NCI-H1436 treated with DMSO at 0.1 percent for 48 hours (cell line): Measurements from ENCODE around the gene RYR2.
"Not testable (repeated sequence)": the region's sequence is repeated elsewhere in the genome, so short reads cannot be mapped to it uniquely, and the experiment has no call there.

Experiments
- DNase-seq: peaks from one replicate; lab custom pipeline; 2025; lab: John Stamatoyannopoulos, UW

Gene RYR2

DNA sequence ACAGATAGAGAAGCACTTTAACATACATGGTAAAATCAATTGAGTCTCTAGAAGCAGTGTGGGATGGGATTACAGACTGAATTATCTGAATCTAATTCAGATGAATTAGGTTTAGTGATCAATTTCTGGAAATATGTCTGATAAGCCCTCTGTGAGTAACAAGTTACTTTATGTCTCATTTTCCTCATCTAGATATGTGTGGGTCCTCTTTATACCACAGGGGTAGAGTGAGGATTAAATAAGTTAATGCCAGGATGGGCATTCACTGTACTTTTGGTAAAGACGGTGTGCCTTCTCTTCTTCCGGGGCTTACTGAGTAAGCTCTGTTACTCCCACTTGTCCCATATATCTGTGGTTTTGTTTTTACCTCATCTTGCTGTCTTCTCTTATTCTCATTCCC, 225.8 kb downstream of the RYR2 start:
- DNase-seq, result no peak

DNA sequence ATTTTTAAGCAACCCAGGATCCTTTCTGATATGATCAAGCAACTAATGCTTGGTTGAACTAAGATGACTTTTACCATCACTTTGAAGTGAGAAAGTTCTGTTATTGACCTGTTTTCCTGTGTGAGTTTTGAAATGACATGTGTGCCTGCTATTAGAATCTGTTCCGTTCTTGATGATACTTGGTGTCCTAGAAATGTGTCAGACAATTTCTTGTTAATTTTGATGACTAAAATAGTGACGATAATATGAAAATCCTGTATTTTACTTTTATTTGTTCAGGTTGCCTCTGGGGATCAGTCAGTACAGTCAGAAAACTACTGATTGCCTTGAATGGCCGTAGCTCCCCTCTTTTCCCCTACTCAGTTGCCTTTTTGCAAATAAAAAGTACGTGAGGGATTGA, 228.0 kb downstream of the RYR2 start:
- no peak for DNase-seq

DNA sequence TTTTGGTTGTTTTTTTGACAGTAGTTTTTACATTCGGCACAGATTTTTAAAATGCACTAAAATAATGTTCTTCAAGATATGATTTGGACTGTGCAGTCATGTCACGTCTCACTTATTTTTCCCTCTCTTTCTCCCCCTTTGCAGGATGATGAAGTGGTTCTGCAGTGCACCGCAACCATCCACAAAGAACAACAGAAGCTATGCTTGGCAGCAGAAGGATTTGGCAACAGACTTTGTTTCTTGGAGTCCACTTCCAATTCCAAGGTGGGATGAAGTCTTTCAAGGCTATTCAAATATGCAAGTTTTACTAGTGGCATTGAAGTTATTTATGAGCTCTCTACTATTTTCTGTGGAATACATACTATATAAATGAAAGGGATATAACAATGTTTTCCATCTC, 228.4 kb downstream of the RYR2 start:
- DNase-seq, result no peak

DNA sequence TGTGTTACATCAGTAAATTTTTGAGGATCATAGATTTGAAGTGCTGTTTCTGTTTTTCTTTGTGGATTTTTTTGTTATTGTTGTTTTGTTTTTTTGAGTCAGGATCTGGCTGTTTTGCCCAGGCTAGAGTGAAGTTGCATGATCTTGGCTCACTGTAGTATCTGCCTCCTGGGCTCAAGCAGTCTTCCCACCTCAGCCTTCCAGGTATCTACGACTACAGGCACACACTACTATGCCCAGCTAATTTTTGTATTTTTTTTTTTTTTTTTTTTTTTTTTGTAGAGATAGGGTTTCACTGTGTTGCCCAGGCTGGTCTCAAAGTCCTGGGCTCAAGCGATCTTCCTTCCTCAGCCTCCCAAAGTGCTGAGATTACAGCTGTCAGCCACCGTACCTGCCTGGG, 236.0 kb downstream of the RYR2 start:
- not testable (repeated sequence) for DNase-seq

DNA sequence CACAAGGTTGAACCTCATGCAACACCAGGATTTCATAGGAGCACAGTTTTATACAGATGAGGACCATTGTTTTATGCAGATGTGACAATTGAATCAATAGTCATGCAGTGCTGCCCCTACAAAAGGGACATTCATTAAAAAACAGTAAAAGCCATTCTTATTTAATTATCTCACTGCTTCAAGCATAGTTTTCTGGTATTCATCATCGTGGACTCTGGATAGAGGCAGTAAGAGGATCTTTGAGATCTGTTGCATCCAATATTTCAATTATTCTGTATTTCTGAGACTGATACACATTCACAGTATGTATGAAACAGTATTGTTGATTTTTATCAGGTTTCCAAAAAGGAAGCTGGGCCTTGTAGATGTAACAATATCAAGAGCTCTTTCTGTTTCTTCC, 237.6 kb downstream of the RYR2 start:
- DNase-seq, result no peak

DNA sequence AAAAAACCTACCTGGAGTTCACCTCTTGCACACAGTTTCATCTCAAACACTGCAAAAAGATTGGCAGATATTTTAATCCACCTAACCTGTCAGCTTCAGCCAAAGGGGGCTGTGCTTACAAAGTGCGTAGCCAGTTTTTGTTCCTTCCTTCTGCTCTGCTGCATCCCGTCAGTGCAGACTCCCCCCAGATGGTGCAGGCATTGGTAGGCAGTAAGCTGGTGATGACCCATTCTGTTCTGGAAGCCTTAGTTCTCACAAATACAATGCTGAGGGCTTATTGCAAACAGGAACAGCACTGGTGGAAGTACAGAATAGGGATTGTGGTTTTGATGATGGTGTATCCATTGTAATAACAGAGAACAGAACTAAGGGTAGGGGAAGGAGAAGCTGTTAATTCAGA, 239.5 kb downstream of the RYR2 start:
- no peak for DNase-seq

DNA sequence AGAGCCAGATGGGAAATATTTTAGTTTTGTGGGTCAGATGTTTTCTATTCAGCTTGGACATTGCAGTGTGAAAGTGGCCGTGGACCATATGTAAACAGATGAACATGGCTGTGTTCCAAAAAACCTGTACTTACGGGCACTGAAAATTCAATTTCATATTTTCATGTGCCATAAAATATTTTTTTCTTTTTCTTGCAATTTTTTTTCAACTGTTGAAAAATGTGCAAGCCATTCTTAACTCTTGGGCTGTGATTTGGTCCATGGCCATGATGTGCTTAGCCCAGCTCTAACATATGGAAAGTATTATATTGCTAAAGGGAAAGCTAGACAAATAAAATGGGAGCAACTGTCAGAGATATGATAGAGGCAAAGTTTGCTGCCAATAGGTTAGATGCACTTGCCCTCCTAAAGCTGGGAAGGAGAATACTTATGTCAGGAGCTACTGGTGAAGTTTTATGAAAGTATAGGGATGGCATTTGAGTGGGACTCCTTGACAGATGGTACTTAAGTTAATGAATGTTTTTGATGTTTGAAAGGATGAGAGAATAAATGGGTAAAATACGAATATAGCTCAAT, 240.3 kb downstream of the RYR2 start:
- DNase-seq, result no peak

DNA sequence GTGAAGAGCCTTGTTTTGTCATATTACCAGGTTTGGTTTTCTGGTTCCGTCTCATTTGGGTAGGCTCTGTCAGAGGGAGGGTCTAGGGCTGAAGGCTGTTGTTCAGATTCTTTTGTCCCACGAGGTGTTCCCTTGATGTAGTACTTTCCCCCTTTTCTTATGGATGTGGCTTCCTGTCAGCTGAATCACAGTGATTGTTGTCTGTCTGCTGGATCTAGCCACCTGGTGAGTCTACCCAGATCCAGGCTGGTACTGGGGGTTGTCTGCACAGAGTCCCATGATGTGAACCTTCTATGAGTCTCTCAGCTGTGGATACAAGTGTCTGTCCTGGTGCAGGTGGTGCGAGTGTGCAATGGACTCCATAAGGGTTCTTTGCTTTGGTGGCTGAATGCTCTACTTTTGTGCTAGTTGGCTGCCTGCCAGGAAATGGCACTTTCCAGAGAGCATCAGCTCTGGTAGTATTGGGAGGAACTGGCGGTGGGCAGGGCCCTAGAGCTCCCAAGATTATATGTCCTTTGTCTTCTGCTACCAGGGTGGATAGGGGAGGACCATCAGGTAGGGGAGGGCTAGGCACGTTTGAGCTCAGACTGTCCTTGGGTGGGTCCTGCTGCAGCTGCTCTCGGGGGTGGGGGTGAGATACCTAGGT, 246.0 kb downstream of the RYR2 start:
- no peak for DNase-seq

DNA sequence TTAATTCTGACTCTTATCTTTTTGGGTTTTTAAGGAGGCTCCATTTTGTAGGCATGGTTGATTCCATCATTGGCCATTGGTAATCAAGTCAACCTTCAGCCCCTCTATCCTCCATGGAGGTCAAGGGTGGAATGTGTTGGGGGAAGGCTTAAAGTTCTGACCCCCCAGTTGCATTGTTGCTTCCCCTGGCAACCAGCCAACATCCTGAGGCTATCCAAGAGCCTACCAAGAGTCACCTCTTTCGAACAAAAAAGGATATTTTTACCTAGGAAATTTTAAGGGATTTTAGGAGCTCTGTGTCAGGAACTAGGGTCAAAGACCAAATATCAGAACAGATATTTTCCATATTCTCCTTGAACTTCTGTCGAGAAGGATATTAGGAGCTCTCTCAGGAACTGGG, 251.8 kb downstream of the RYR2 start:
- no peak for DNase-seq

DNA sequence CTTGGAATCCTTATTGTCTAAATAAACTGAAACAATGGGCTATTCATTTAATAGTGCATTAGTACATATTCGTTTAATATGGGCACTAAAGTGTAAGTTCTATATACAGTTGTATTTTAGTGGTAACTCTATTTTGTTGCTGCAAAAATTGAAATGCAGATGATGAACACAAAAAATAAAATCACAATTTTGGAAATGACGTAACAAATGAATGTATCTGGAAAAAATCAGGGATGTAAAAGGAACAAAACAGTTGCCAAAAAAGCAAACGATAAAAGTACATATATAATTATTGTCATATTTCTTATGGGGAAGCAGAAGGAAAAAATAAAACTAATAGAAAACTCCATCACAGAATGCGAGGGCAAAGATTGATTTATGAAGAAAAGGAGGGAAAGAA, 254.9 kb downstream of the RYR2 start:
- DNase-seq, result no peak

DNA sequence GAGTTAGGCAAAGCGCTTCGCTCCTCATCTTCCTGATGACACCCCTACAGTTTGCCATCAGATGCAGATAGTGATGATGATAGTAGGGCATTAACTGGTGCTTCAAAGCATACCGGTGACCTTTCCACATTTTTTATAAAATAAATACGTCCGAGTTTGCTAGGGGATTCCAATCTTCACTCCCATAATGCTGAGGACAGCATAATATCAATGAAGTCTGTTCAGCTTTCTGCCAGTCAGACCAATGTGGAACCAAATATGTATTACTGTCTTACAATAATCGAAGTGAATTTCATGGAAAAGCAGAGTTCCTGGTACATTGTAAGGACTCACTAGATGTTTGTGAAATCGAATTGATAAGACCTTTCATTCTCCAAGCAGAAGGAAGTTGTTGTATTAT, 258.7 kb downstream of the RYR2 start:
- DNase-seq, result no peak

DNA sequence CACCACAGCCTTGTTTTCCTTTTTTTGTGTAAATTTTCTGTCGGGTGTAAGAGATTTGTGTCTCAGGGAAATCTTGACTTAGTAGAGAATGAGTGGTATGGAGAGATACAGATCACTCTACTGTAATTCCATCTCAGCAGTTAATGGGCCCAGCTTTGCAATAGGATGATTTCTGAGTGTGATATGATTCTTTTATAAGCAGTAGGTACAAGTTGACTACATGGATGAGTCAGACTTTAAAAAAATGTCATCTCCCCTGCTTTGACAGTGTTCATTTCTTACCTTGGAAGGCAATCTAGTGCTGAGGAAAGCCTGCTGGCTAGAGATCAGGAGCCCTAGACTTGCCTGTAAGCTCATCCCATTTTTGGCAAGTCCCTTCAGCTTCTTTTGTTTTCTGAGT, 261.9 kb downstream of the RYR2 start:
- DNase-seq, result no peak

DNA sequence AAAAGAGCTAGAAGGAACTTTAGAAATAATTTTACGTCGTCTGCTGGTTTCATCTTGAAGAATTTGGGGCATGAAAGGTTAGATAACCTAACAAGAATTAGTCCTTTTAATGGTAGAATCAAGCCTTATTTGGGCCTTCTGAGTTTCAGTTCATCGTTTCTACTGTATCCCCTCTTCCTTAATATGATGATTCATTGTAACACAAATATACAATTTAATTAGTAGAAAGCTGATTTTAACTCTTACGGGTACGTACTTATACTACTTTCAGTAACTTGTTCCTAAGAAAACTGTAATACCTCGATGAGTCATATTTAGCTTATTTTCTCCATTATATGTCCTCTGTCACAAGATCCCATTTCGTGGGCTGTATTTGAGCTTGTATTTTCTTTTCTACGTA, 264.7 kb downstream of the RYR2 start:
- DNase-seq, result no peak

DNA sequence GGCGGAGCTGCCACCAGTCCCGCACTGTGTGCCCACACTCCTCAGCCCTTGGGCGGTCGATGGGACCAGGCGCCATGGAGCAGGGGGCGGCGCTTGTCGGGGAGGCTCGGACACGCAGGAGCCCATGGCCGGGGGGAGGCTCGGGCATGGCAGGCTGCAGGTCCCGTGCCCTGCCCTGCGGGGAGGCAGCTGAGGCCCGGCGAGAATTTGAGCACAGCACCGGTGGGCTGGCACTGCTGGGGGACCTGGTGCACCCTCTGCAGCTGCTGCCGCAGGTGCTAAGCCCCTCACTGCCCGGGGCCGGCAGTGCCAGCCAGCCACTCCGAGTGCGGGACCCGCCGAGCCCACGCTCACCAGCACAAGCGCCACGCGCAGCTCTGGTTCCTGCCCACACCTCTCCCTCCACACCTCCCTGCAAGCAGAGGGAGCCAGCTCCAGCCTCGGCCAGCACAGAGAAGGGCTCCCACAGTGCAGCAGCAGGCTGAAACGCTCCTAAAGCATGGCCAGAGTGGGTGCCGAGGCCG, 267.7 kb downstream of the RYR2 start:
- no peak for DNase-seq

DNA sequence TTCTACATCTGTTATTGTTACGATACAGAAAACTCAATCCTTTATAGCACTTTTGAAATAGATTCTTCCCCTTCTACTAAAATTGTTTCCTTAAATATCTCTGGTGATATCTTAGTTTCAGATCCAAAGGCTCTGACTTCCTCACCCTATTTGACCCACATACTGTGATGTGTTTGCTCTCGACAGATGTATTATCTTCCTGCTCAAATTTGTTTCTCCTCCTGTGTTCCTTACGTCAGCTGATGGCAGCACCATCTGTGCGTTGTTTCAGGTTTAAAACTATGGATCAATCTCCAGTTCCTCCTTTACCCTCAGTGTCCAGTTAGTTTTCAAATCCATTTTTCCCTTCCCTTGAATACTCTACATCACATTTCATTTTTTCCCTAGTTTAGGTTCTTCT, 274.4 kb downstream of the RYR2 start:
- no peak for DNase-seq

DNA sequence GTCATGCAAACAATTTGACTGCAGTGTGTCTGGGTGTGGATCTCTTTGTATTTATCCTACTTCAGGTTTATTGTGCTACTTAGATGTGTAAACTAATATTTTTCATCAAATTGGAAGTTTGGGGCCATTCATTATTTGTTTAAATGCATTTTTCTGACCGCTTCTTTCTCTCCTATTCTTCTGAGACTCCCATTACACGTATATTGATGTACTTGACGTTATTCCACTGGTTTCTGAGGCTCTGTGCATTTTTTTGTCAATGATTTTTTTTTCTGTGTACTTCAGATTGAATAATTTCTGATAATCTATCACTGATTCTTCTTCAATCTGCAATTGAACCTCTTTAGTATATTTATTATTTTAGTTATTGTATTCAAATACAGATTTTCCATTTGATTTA, 276.8 kb downstream of the RYR2 start:
- DNase-seq, result no peak

DNA sequence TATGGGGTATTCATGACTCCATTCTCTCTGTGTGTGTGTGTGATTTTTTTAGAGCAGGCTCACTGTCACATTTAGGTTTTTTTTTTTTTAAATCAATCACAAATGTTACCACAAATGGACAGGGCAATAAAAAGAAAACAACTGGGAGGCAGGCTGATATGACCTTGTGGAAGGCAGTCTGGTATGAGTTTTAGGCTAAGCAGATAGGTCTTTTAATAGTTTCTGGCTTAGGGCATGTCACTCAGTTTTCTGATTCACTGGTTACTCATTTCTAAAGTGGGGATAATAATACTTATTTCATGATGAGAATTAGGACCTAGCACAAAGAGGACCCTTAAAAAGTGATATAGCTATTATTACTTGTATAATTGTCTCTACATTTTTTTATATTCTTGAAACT, 278.9 kb downstream of the RYR2 start:
- no peak for DNase-seq

DNA sequence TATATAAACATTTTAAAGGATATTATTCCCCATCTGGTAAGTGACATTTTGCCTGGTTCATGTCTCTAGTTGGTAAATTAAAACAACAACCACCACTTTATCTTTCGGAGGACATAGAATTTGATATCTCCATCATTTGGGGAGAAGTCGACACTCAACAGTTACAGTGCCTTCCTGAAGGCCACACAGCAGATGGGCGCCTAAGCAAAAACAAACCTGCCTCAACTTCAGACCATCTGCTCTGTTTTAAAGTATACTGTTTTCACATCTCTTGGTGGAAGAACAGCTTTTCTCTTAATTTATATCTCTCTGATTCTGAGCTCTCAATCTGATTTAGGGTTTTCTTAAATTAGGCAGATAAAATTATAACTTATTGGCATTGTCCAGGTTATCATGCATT, 282.2 kb downstream of the RYR2 start:
- DNase-seq, result no peak

DNA sequence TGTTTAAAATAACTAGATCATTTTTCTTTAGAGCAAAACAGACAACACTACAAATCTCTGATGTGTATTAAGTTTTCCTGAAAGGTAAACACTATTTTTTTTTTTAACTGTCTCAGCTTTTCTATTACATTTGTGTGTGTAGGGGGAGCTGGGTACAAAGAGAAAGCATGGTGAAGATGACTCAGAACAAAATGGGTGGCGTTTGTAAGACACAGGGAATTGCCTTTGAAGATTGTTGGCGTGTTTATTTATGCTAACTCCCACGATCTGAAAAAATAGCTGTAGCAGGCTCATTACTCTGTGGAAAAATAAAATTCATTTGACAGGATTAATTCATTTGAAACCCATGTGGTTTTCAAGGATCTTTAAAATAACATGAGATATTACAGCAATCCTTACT, 285.1 kb downstream of the RYR2 start:
- DNase-seq, result no peak

DNA sequence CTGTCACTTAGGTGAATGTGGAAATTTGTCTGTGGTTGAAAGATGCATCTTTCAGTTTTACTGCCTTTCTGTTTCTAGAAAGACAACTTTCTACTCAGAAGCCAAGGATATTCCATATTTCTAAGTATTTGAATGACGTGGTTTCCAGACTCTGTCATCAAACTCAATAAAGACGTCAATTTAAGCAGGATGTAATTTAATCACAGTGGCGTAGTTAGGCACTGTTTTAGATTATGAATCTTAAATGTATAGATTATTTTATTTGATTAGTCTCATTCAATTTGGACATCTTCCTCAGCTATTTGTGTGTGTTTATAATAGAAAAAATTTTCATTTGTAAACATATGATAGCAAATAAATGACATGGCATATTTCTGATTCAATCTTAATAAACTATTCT, 298.9 kb downstream of the RYR2 start:
- DNase-seq, result no peak

DNA sequence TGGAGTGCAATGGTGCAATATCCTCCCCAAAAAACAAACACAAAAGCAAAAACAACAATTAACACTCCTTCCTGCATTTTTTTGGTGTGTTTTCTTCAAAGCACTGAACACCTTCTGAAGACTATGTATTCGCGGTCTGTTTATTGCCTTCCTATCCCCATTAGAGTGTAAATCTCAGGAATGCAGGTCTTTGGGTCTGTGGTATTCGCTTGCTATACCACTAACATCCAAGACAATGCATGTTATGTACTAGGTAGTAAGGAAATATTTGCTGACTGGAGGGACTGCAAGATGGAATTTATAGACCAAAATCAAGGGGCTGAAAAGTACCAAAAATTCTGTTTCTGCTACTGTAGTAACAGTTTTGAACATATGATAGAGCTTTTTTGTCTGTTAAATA, 299.4 kb downstream of the RYR2 start:
- DNase-seq, result no peak

DNA sequence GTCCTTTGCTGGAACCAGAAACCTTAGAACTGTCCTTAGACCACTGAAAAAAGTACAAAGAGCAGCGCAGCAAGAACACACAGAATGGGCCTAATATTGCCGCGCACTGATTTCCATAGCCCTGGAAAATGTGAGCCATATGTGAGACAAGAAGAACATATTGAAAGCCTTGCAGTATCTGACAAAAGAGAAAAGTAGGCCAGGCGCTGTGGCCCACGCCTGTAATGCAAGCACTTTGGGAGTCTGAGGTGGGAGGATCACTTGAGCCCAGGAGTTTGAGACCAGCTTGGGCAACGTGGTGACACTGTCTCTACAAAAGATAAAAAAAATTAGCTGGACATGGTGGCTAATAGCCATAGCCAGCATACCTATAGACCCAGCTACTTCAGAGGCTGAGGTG, 300.7 kb downstream of the RYR2 start:
- no peak for DNase-seq

DNA sequence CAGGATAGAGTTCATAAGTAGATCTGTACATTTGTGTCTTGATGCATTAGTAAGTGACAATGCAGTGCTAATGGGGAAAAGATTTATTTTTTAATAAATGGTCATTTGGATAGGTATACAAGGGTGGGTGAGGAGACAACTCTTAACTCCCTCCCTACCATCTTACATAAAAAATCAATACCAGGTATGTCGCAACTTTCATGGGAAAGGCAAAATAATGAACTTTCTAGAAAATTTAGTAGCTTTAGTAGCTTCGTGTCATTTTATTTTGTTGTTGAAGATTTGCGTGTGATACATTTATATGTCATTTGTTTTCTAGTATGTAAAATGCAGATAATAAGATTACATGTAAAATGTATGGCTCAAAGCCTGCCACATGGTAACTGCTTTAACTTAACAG, 310.8 kb downstream of the RYR2 start:
- no peak for DNase-seq

DNA sequence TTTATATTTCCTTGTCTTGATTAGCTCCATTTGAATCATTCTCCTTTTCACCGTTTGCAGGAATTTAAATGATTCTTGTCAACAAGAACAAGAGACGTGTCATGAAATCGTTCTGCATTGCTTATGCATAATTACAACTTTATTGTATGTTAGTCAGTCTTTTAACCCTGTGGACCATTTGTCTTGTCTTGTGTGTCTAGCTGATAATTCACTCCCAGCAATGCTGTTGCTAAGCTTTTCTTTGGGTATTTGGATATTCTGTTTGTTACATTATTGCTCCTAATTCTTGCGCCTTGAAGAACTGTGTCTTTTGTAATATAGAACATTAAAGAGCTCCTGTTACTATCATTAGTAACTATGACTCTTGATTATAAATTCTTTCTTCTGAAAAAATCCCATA, 311.9 kb downstream of the RYR2 start:
- no peak for DNase-seq
